Liver (tissue), 9 donors: ENCODE data around the gene YEATS2. TPM values are rescaled to one million over a fixed set of nuclear protein-coding genes. Genes with fewer than 3 reads are reported as not detected.
"Not testable (repeated sequence)": the region's sequence is repeated elsewhere in the genome, so short reads cannot be mapped to it uniquely, and the experiment has no call there.

ENCODE experiments used
- DNase-seq: peaks from one replicate; pipeline ENCODE4 v3.0.0-alpha.2; 2017; ENCODE audit warnings: low spot score
- H3K27ac ChIP-seq, 2 donors: one replicate each; pipeline ENCODE4 v1.7.0; 2013; ENCODE audit warnings: inconsistent platforms in 2 of 2, low read length in 2 of 2, control low read depth in 1 of 2, low read depth in 1 of 2, mild to moderate bottlenecking in 1 of 2
- H3K27me3 ChIP-seq, 4 donors: one replicate each; pipeline versions ENCODE4 v1.6.1 to v1.7.0; 2013; ENCODE audit warnings: low read length in 3 of 4, inconsistent platforms in 1 of 4, mild to moderate bottlenecking in 1 of 4, moderate library complexity in 1 of 4; ENCODE audit not compliant: control insufficient read depth in 4 of 4, insufficient read depth in 4 of 4
- H3K36me3 ChIP-seq, 4 donors: one replicate each; pipeline versions ENCODE4 v1.6.1 to v1.7.0; 2013; ENCODE audit warnings: low read length in 3 of 4, mild to moderate bottlenecking in 3 of 4, low read depth in 1 of 4, moderate library complexity in 1 of 4; ENCODE audit not compliant: control insufficient read depth in 4 of 4, insufficient read depth in 3 of 4
- H3K4me1 ChIP-seq, 4 donors: one replicate each; pipeline versions ENCODE4 v1.6.1 to v1.7.0; 2013; ENCODE audit warnings: low read length in 3 of 4, mild to moderate bottlenecking in 3 of 4, moderate library complexity in 1 of 4; ENCODE audit not compliant: control insufficient read depth in 4 of 4, insufficient read depth in 4 of 4
- H3K4me3 ChIP-seq, 3 donors: one replicate each; pipeline versions ENCODE4 v1.6.1 to v1.7.0; 2013; ENCODE audit warnings: low read length in 3 of 3, control low read depth in 1 of 3, low read depth in 1 of 3, mild to moderate bottlenecking in 1 of 3
- H3K9ac ChIP-seq, 2 donors: one replicate each; pipeline ENCODE4 v1.7.0; 2013; ENCODE audit warnings: low read length in 2 of 2, mild to moderate bottlenecking in 2 of 2, moderate library complexity in 2 of 2, control low read depth in 1 of 2, low read depth in 1 of 2
- H3K9me3 ChIP-seq, 4 donors: one replicate each; pipeline versions ENCODE4 v1.6.1 to v1.7.0; 2013; ENCODE audit warnings: low read length in 3 of 4; ENCODE audit not compliant: control insufficient read depth in 4 of 4
- EGR1 ChIP-seq, 2 donors: IDR thresholded peaks; 2 replicates each; pipeline ENCODE4 v1.6.1; 2016 to 2018; ENCODE audit warnings: antibody characterized with exemption in 2 of 2, low read depth in 2 of 2
- FOXA1 ChIP-seq: IDR thresholded peaks from 2 replicates; pipeline ENCODE4 v1.6.1; 2016; ENCODE audit warnings: antibody characterized with exemption
- FOXA2 ChIP-seq: IDR thresholded peaks from 2 replicates; pipeline ENCODE4 v1.6.1; 2016; ENCODE audit warnings: antibody characterized with exemption
- GABPA ChIP-seq, 2 donors: IDR thresholded peaks in 1 of 2; conservative IDR thresholded peaks in 1 of 2; 2 replicates each; pipeline ENCODE4 v1.6.1; 2016; ENCODE audit warnings: antibody characterized with exemption in 2 of 2, mild to moderate bottlenecking in 1 of 2, moderate library complexity in 1 of 2
- HNF4G ChIP-seq: IDR thresholded peaks from 2 replicates; pipeline ENCODE4 v1.6.1; 2016; ENCODE audit warnings: antibody characterized with exemption
- MAX ChIP-seq: IDR thresholded peaks from 2 replicates; pipeline ENCODE4 v1.6.1; 2016; ENCODE audit warnings: antibody characterized with exemption
- NR2F2 ChIP-seq: IDR thresholded peaks from 2 replicates; pipeline ENCODE4 v1.6.1; 2016; ENCODE audit warnings: antibody characterized with exemption
- RAD21 ChIP-seq, 2 donors: IDR thresholded peaks; 2 replicates each; pipeline ENCODE4 v1.6.1; 2016; ENCODE audit warnings: antibody characterized with exemption in 2 of 2, mild to moderate bottlenecking in 2 of 2
- RXRA ChIP-seq, 2 donors: IDR thresholded peaks; 2 replicates each; pipeline ENCODE4 v1.6.1; 2017 to 2018; ENCODE audit warnings: antibody characterized with exemption in 2 of 2, mild to moderate bottlenecking in 1 of 2
- ZBTB33 ChIP-seq: IDR thresholded peaks from 2 replicates; pipeline ENCODE4 v1.6.1; 2016; ENCODE audit warnings: antibody characterized with exemption
- WGBS: extraction: QIAGEN DNeasy Blood & Tissue Kit; methylation state at CpG from one replicate; pipeline ENCODE4 v1.1.7; 2013; 5-methylcytosine and 5-hydroxymethylcytosine counted together
- polyA plus RNA-seq, 2 donors: library from polyadenylated mRNA; stranded (reverse) in 1 of 2; unstranded in 1 of 2; fragments of 200-250 nt in 1 of 2; fragments of >200 nt in 1 of 2; fragmentation: Nextera tagmentation in 1 of 2; extraction: Ambion mirVana in 1 of 2; gene quantifications; one replicate each; pipeline versions ENCODE4 v1.2.1 to v1.2.3, GENCODE V29; 2013 to 2015
- total RNA-seq, 2 donors: library from RNA; depleted of rRNA; stranded (reverse); fragments of >200 nt; gene quantifications; one replicate each; pipeline ENCODE4 v1.2.3, GENCODE V29; 2014
- TF ChIP-seq, protein P1 (sequence below): IDR thresholded peaks from 2 replicates; pipeline ENCODE4 v1.6.1; 2016; ENCODE audit warnings: antibody characterized with exemption, mild to moderate bottlenecking
- TF ChIP-seq, protein P2 (sequence below): fragments of 150-350 bp; IDR thresholded peaks from 2 replicates; pipeline ENCODE4 v1.5.1; 2017; ENCODE audit warnings: improper control_type of control experiment, low read depth, low read length; ENCODE audit not compliant: missing input control
- donor health status: healthy.
- donor health status: healthy.
- donor health status: healthy.
- donor health status: healthy.
- donor health status: healthy.

Gene YEATS2
- total and polyA plus RNA-seq, 4 donors, result 1.5 to 9.4 (median 4.9) TPM

DNA sequence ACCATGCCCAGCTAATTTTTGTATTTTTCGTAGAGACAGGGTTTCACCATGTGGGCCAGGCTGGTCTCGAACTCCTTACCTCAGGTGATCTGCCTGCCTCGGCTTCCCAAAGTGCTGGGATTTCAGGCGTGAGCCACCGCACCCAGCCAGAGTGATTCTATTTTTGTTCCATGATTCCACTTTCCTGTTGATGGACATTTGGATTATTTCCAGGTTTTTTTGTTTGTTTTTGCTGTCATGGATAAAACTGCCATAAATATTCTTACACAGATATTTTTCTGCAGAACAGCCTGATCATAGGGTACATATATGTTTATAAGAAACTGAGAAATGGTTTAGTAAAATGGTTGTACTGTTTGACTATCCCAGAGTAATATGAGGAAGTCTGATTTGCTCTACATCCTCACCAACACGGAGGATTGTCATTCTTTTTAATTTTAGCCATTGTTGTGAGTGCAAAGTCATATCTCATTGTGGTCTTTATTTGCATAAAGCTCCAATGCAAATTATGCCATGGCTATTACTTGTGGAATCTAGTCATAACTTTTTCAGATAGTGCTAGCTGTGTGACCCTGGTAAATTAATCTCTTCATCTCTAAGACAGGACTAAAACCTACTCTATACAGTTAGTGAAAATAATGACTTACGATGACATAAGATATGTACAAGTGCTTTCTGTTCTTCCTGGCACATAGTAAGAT, 85.1 kb downstream of the YEATS2 start:
- H3K9me3 ChIP-seq, result no peaks in the 10 kb centered on the region
- no peak overlapping the region for H3K9ac ChIP-seq
- H3K4me3 ChIP-seq, result no peak overlapping the region
- 83% methylated on average over 7 of the region's 7 CpGs for WGBS
- no peaks in the 10 kb centered on the region for H3K4me1 ChIP-seq
- DNase-seq, result no peak
- H3K36me3 ChIP-seq, result peaks cover 7 to 21% (median 9%) of the 10 kb centered on the region in 4 donors
- no peaks in the 10 kb centered on the region for H3K27me3 ChIP-seq
- TF ChIP-seq, protein P1, sequence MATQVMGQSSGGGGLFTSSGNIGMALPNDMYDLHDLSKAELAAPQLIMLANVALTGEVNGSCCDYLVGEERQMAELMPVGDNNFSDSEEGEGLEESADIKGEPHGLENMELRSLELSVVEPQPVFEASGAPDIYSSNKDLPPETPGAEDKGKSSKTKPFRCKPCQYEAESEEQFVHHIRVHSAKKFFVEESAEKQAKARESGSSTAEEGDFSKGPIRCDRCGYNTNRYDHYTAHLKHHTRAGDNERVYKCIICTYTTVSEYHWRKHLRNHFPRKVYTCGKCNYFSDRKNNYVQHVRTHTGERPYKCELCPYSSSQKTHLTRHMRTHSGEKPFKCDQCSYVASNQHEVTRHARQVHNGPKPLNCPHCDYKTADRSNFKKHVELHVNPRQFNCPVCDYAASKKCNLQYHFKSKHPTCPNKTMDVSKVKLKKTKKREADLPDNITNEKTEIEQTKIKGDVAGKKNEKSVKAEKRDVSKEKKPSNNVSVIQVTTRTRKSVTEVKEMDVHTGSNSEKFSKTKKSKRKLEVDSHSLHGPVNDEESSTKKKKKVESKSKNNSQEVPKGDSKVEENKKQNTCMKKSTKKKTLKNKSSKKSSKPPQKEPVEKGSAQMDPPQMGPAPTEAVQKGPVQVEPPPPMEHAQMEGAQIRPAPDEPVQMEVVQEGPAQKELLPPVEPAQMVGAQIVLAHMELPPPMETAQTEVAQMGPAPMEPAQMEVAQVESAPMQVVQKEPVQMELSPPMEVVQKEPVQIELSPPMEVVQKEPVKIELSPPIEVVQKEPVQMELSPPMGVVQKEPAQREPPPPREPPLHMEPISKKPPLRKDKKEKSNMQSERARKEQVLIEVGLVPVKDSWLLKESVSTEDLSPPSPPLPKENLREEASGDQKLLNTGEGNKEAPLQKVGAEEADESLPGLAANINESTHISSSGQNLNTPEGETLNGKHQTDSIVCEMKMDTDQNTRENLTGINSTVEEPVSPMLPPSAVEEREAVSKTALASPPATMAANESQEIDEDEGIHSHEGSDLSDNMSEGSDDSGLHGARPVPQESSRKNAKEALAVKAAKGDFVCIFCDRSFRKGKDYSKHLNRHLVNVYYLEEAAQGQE, result no peak
- no peak for TF ChIP-seq FOXA1
- no peak for TF ChIP-seq EGR1 (IDR thresholded peaks at IDR 0.05; ENCODE audit: low read depth in 2 of 2)
- TF ChIP-seq HNF4G, result no peak
- no peak for TF ChIP-seq RAD21 (IDR thresholded peaks at IDR 0.05)
- TF ChIP-seq RXRA (IDR thresholded peaks at IDR 0.05), result no peak
- TF ChIP-seq, protein P2, sequence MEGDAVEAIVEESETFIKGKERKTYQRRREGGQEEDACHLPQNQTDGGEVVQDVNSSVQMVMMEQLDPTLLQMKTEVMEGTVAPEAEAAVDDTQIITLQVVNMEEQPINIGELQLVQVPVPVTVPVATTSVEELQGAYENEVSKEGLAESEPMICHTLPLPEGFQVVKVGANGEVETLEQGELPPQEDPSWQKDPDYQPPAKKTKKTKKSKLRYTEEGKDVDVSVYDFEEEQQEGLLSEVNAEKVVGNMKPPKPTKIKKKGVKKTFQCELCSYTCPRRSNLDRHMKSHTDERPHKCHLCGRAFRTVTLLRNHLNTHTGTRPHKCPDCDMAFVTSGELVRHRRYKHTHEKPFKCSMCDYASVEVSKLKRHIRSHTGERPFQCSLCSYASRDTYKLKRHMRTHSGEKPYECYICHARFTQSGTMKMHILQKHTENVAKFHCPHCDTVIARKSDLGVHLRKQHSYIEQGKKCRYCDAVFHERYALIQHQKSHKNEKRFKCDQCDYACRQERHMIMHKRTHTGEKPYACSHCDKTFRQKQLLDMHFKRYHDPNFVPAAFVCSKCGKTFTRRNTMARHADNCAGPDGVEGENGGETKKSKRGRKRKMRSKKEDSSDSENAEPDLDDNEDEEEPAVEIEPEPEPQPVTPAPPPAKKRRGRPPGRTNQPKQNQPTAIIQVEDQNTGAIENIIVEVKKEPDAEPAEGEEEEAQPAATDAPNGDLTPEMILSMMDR, result no peak
- TF ChIP-seq MAX, result no peak
- TF ChIP-seq FOXA2, result no peak
- H3K27ac ChIP-seq, result no peak overlapping the region

- not testable (repeated sequence) for H3K9me3 ChIP-seq, H3K4me1 ChIP-seq, H3K27ac ChIP-seq, H3K27me3 ChIP-seq, DNase-seq, H3K4me3 ChIP-seq, H3K9ac ChIP-seq
- peaks cover 4 to 13% (median 9%) of the 10 kb centered on the region in 4 donors for H3K36me3 ChIP-seq
- 77% methylated on average over 10 of the region's 10 CpGs for WGBS
Measured at GRCh38 chr3:183784503-183784902, 86.9 kb downstream of the YEATS2 start.

- peaks cover 3 to 17% (median 17%) of the 10 kb centered on the region in 4 donors for H3K36me3 ChIP-seq
- no peak overlapping the region for H3K27ac ChIP-seq
- 96% methylated on average over 4 of the region's 4 CpGs for WGBS
- H3K9me3 ChIP-seq, result no peaks in the 10 kb centered on the region
- no peak for DNase-seq
- no peaks in the 10 kb centered on the region for H3K27me3 ChIP-seq
- H3K4me1 ChIP-seq, result no peaks in the 10 kb centered on the region
- no peak overlapping the region for H3K4me3 ChIP-seq
- H3K9ac ChIP-seq, result no peak overlapping the region
- no peak for TF ChIP-seq ZBTB33
- TF ChIP-seq NR2F2, result no peak
- TF ChIP-seq GABPA (IDR thresholded peaks at IDR 0.05 in 1 of 2, conservative IDR thresholded peaks at IDR 0.05 in 1 of 2), result no peak
- no peak for TF ChIP-seq EGR1 (IDR thresholded peaks at IDR 0.05; ENCODE audit: low read depth in 2 of 2)
- TF ChIP-seq, protein P2, result no peak
- no peak for TF ChIP-seq RAD21 (IDR thresholded peaks at IDR 0.05)
- TF ChIP-seq, protein P1, result no peak
Measured at GRCh38 chr3:183789826-183790225, 92.2 kb downstream of the YEATS2 start.
